Measurements from ENCODE around the gene LSR.

The LSR gene

GRCh38 chr19:35248310-35249145 lies at the start of gene LSR:
TSS of gene LSR (plus strand) at chr19:35249002. CDS start at chr19:35249023, 21 bp downstream.
- Histone ChIP-seq H3K9me3 (ENCODE audit: control insufficient read depth, low read depth, low read length) (no peaks in the 10 kb centered on the region), H3K36me3 (ENCODE audit: control insufficient read depth, low read depth, low read length) (peaks cover 13% of the 10 kb centered on the region), H3K9ac (ENCODE audit: low read length) (peak within 1 kb of the TSS; percentile 91), H3K4me3 (ENCODE audit: low read length) (peak within 1 kb of the TSS; percentile 93), H3K27ac (ENCODE audit: low read length) (peak within 1 kb of the TSS; percentile 99), H3K4me1 (ENCODE audit: control insufficient read depth, low read depth, low read length) (peaks cover 14% of the 10 kb centered on the region), H3K27me3 (ENCODE audit: control insufficient read depth, insufficient read depth, low read length) (no peaks in the 10 kb centered on the region)

- Histone ChIP-seq H3K4me3 (ENCODE audit: low read length) (no peak overlapping the region), H3K9me3 (ENCODE audit: control insufficient read depth, low read depth, low read length) (no peaks in the 10 kb centered on the region), H3K27ac (ENCODE audit: low read length) (no peak overlapping the region), H3K27me3 (ENCODE audit: control insufficient read depth, insufficient read depth, low read length) (no peaks in the 10 kb centered on the region), H3K4me1 (ENCODE audit: control insufficient read depth, low read depth, low read length) (peaks cover 28% of the 10 kb centered on the region), H3K9ac (ENCODE audit: low read length) (no peak overlapping the region), H3K36me3 (ENCODE audit: control insufficient read depth, low read depth, low read length) (no peaks in the 10 kb centered on the region)
Observed at GRCh38 chr19:35199481-35199880, 49.3 kb upstream of the LSR start.

- Histone ChIP-seq H3K4me3 (ENCODE audit: low read length) (peak overlapping the region; percentile 42), H3K27me3 (ENCODE audit: control insufficient read depth, insufficient read depth, low read length) (no peaks in the 10 kb centered on the region), H3K36me3 (ENCODE audit: control insufficient read depth, low read depth, low read length) (no peaks in the 10 kb centered on the region), H3K9me3 (ENCODE audit: control insufficient read depth, low read depth, low read length) (no peaks in the 10 kb centered on the region), H3K27ac (ENCODE audit: low read length) (peak overlapping the region; percentile 80), H3K4me1 (ENCODE audit: control insufficient read depth, low read depth, low read length) (peaks cover 40% of the 10 kb centered on the region), H3K9ac (ENCODE audit: low read length) (peak overlapping the region; percentile 43)
Observed at GRCh38 chr19:35202722-35203688, 45.8 kb upstream of the LSR start.

GRCh38 chr19:35204799-35205732 lies 43.7 kb upstream of the LSR start:
- H3K27me3 ChIP-seq (ENCODE audit: control insufficient read depth, insufficient read depth, low read length), result no peaks in the 10 kb centered on the region
- H3K9ac ChIP-seq (ENCODE audit: low read length), result peak overlapping the region; percentile 34
- H3K36me3 ChIP-seq (ENCODE audit: control insufficient read depth, low read depth, low read length), result no peaks in the 10 kb centered on the region
- H3K27ac ChIP-seq (ENCODE audit: low read length), result peak overlapping the region; percentile 35
- H3K4me1 ChIP-seq (ENCODE audit: control insufficient read depth, low read depth, low read length), result peaks cover 32% of the 10 kb centered on the region
- no peak overlapping the region for H3K4me3 ChIP-seq (ENCODE audit: low read length)
- H3K9me3 ChIP-seq (ENCODE audit: control insufficient read depth, low read depth, low read length), result no peaks in the 10 kb centered on the region

- H3K9ac ChIP-seq (ENCODE audit: low read length), result no peak overlapping the region
- no peak overlapping the region for H3K4me3 ChIP-seq (ENCODE audit: low read length)
- H3K27ac ChIP-seq (ENCODE audit: low read length), result no peak overlapping the region
- H3K36me3 ChIP-seq (ENCODE audit: control insufficient read depth, low read depth, low read length), result no peaks in the 10 kb centered on the region
- H3K4me1 ChIP-seq (ENCODE audit: control insufficient read depth, low read depth, low read length), result peaks cover 32% of the 10 kb centered on the region
- no peaks in the 10 kb centered on the region for H3K27me3 ChIP-seq (ENCODE audit: control insufficient read depth, insufficient read depth, low read length)
- H3K9me3 ChIP-seq (ENCODE audit: control insufficient read depth, low read depth, low read length), result no peaks in the 10 kb centered on the region
Observed at GRCh38 chr19:35205733-35206323, 43.0 kb upstream of the LSR start.

- Histone ChIP-seq H3K27me3 (ENCODE audit: control insufficient read depth, insufficient read depth, low read length) (no peaks in the 10 kb centered on the region), H3K4me3 (ENCODE audit: low read length) (no peak overlapping the region), H3K27ac (ENCODE audit: low read length) (no peak overlapping the region), H3K36me3 (ENCODE audit: control insufficient read depth, low read depth, low read length) (no peaks in the 10 kb centered on the region), H3K9me3 (ENCODE audit: control insufficient read depth, low read depth, low read length) (no peaks in the 10 kb centered on the region), H3K4me1 (ENCODE audit: control insufficient read depth, low read depth, low read length) (peaks cover 32% of the 10 kb centered on the region), H3K9ac (ENCODE audit: low read length) (no peak overlapping the region)
Observed at GRCh38 chr19:35206379-35206778, 42.4 kb upstream of the LSR start.

GRCh38 chr19:35206855-35207254 lies 41.9 kb upstream of the LSR start:
- Histone ChIP-seq H3K4me1 (ENCODE audit: control insufficient read depth, low read depth, low read length) (peaks cover 32% of the 10 kb centered on the region), H3K27me3 (ENCODE audit: control insufficient read depth, insufficient read depth, low read length) (no peaks in the 10 kb centered on the region), H3K4me3 (ENCODE audit: low read length) (no peak overlapping the region), H3K36me3 (ENCODE audit: control insufficient read depth, low read depth, low read length) (no peaks in the 10 kb centered on the region), H3K9ac (ENCODE audit: low read length) (no peak overlapping the region), H3K27ac (ENCODE audit: low read length) (no peak overlapping the region), H3K9me3 (ENCODE audit: control insufficient read depth, low read depth, low read length) (no peaks in the 10 kb centered on the region)

GRCh38 chr19:35207391-35207871 lies 41.4 kb upstream of the LSR start:
- Histone ChIP-seq H3K9ac (ENCODE audit: low read length) (no peak overlapping the region), H3K4me1 (ENCODE audit: control insufficient read depth, low read depth, low read length) (peaks cover 31% of the 10 kb centered on the region), H3K27me3 (ENCODE audit: control insufficient read depth, insufficient read depth, low read length) (no peaks in the 10 kb centered on the region), H3K4me3 (ENCODE audit: low read length) (no peak overlapping the region), H3K27ac (ENCODE audit: low read length) (no peak overlapping the region), H3K36me3 (ENCODE audit: control insufficient read depth, low read depth, low read length) (no peaks in the 10 kb centered on the region), H3K9me3 (ENCODE audit: control insufficient read depth, low read depth, low read length) (no peaks in the 10 kb centered on the region)

GRCh38 chr19:35208121-35208520 lies 40.7 kb upstream of the LSR start:
- H3K9ac ChIP-seq (ENCODE audit: low read length), result no peak overlapping the region
- peaks cover 24% of the 10 kb centered on the region for H3K4me1 ChIP-seq (ENCODE audit: control insufficient read depth, low read depth, low read length)
- H3K4me3 ChIP-seq (ENCODE audit: low read length), result no peak overlapping the region
- no peak overlapping the region for H3K27ac ChIP-seq (ENCODE audit: low read length)
- H3K36me3 ChIP-seq (ENCODE audit: control insufficient read depth, low read depth, low read length), result no peaks in the 10 kb centered on the region
- H3K27me3 ChIP-seq (ENCODE audit: control insufficient read depth, insufficient read depth, low read length), result no peaks in the 10 kb centered on the region
- H3K9me3 ChIP-seq (ENCODE audit: control insufficient read depth, low read depth, low read length), result no peaks in the 10 kb centered on the region

- Histone ChIP-seq H3K27me3 (ENCODE audit: control insufficient read depth, insufficient read depth, low read length) (no peaks in the 10 kb centered on the region), H3K36me3 (ENCODE audit: control insufficient read depth, low read depth, low read length) (no peaks in the 10 kb centered on the region), H3K9me3 (ENCODE audit: control insufficient read depth, low read depth, low read length) (no peaks in the 10 kb centered on the region), H3K27ac (ENCODE audit: low read length) (no peak overlapping the region), H3K9ac (ENCODE audit: low read length) (no peak overlapping the region), H3K4me3 (ENCODE audit: low read length) (no peak overlapping the region), H3K4me1 (ENCODE audit: control insufficient read depth, low read depth, low read length) (peaks cover 12% of the 10 kb centered on the region)
Observed at GRCh38 chr19:35209646-35210045, 39.2 kb upstream of the LSR start.
